Stimulated activated CD4-positive, alpha-beta T cell treated with anti-CD3 and anti-CD28 coated beads, Interleukin-1b, Interleukin-23, amount 100 ng/mL, for 1 hour (primary cell): Measurements from ENCODE around the gene DNAH8.
A peak's percentile ranks its signal among the peaks of the same experiment; 100 is the strongest.

Source experiments
- DNase-seq, 2 donors: peaks; one replicate each; pipeline ENCODE4 v3.0.0-alpha.2; 2020; ENCODE audit warnings: low read depth in 2 of 2

Gene DNAH8

GRCh38 chr6:39016839-39017546 is 301.9 kb downstream of the DNAH8 start:
- DNase-seq, result no peak

- DNase-seq, result no peak
Measured at GRCh38 chr6:39017547-39017880, 302.4 kb downstream of the DNAH8 start.

GRCh38 chr6:39018103-39018502 is 303.0 kb downstream of the DNAH8 start:
- DNase-seq, result no peak

- no peak for DNase-seq
Measured at GRCh38 chr6:39020136-39020535, 305.0 kb downstream of the DNAH8 start.

GRCh38 chr6:39021041-39021440 is 305.9 kb downstream of the DNAH8 start:
- no peak for DNase-seq

- DNase-seq, result no peak
Measured at GRCh38 chr6:39021779-39022178, 306.7 kb downstream of the DNAH8 start.

- DNase-seq, result no peak
Measured at GRCh38 chr6:39026175-39026574, 311.1 kb downstream of the DNAH8 start.

- DNase-seq, result peak in 1 of 2 donors; percentile 18
Measured at GRCh38 chr6:39029156-39030011, 314.3 kb downstream of the DNAH8 start.

GRCh38 chr6:39035681-39036080 is 320.6 kb downstream of the DNAH8 start:
- DNase-seq, result no peak

- DNase-seq, result no peak
Measured at GRCh38 chr6:39037082-39037508, 322.0 kb downstream of the DNAH8 start.

- no peak for DNase-seq
Measured at GRCh38 chr6:39037707-39038106, 322.6 kb downstream of the DNAH8 start.

- no peak for DNase-seq
Measured at GRCh38 chr6:39040080-39040673, 325.1 kb downstream of the DNAH8 start.

- no peak for DNase-seq
Measured at GRCh38 chr6:39041072-39041471, 326.0 kb downstream of the DNAH8 start.

GRCh38 chr6:39043776-39044175 is 328.7 kb downstream of the DNAH8 start:
- no peak for DNase-seq

- DNase-seq, result no peak
Measured at GRCh38 chr6:39044181-39044580, 329.1 kb downstream of the DNAH8 start.

GRCh38 chr6:39047434-39048327 is 332.6 kb downstream of the DNAH8 start:
- DNase-seq, result no peak

GRCh38 chr6:39048481-39049399 is 333.6 kb downstream of the DNAH8 start, which contains the start of gene GLP1R:
Gene GLP1R (plus strand): TSS chr6:39048781. CDS start chr6:39048841, 60 bp downstream.
- no peak for DNase-seq

- DNase-seq, result no peak
Measured at GRCh38 chr6:39049575-39050283, 334.6 kb downstream of the DNAH8 start.

GRCh38 chr6:39050453-39051112 is 335.5 kb downstream of the DNAH8 start:
- no peak for DNase-seq
